ENCODE data around the gene SPTB. TPM values are rescaled to one million over a fixed set of nuclear protein-coding genes. Genes with fewer than 3 reads are reported as not detected.

SPTB gene
- total and polyA plus RNA-seq, 7 experiments from 2014 or later: 0.05 to 0.12 (median 0.05) TPM; not detected in 4

DNA sequence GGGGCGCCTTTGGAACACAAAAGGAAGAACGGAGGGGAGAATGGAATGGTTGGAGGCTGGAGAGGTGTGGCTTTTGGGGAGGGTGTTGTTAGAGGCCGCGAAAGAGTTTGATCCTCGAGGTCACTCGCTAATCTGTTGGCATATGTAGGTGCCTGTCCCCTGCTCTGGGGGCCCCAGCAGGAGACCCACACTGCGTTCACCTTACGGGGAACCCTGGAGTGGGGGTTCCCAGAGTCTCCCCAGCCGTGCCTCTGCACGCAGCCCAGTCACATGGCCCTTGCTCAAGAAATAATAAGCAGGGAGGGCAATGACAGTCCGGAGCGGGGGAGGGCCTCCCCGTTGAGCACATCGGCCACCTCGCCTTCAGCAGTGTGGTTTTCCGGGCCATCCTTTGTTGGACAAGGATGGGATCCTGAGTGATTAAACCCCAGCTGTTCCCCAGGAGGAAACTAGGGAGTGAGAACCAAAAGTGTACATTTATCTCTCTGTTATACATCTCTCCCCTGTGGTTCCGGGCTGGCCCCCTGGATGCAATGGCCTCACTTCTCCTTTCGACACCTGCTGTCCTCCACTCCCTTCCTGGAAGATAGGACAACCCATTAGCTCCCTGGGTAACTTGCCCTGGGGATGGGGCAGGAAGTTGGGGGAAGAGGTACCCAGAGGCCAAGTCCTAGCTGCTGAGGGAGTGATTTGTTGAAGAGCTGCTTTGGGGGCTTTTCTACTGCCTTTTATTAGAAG, 174.2 kb downstream of the SPTB start:
- H3K4me3 ChIP-seq (ENCODE audit: low read length): peak overlapping the region; percentile 47
- H3K9me3 Mint-ChIP-seq: no peaks in the 10 kb centered on the region
- ChIA-PET POLR2A (no interaction called here), CTCF (no interaction called here)
- peaks cover 3 to 14% of the 10 kb centered on the region in 2 donors for H3K27me3 ChIP-seq (ENCODE audit: control insufficient read depth in 2 of 2, insufficient read depth in 2 of 2, low read length in 2 of 2)
- H3K9me3 ChIP-seq (ENCODE audit: control insufficient read depth in 2 of 3, low read length in 3 of 3): no peaks in the 10 kb centered on the region
- intact Hi-C loops (cut with micrococcal nuclease): loop anchor here in 1 of 2 donors (2.0 to 5.0 kb wide), 2 partner anchors 17 to 57 kb away; no protein-coding TSS in a partner anchor
- H3K36me3 Mint-ChIP-seq: peaks cover 0 to 23% (median 0%) of the 10 kb centered on the region in 5 donors
- H3K27ac ChIP-seq (ENCODE audit: low read depth, low read length): no peak overlapping the region
- DNase-seq: no peak
- peaks cover 28 to 53% of the 10 kb centered on the region in 2 donors for H3K4me1 ChIP-seq (ENCODE audit: control insufficient read depth in 2 of 2, insufficient read depth in 2 of 2, low read length in 2 of 2)
- peaks cover 39 to 75% (median 50%) of the 10 kb centered on the region in 7 donors for H3K4me1 Mint-ChIP-seq
- H3K27ac Mint-ChIP-seq: peak overlapping the region in 4 of 9 donors; percentile 20 to 74 (median 24)
- peak overlapping the region; percentile 32 to 86 (median 70) for H3K4me3 Mint-ChIP-seq
- no peaks in the 10 kb centered on the region for H3K36me3 ChIP-seq (ENCODE audit: control insufficient read depth in 2 of 3, insufficient read depth in 3 of 3, low read length in 3 of 3)
- ATAC-seq: peak; percentile 44
- peaks cover 33 to 62% (median 56%) of the 10 kb centered on the region in 5 donors for H3K27me3 Mint-ChIP-seq

DNA sequence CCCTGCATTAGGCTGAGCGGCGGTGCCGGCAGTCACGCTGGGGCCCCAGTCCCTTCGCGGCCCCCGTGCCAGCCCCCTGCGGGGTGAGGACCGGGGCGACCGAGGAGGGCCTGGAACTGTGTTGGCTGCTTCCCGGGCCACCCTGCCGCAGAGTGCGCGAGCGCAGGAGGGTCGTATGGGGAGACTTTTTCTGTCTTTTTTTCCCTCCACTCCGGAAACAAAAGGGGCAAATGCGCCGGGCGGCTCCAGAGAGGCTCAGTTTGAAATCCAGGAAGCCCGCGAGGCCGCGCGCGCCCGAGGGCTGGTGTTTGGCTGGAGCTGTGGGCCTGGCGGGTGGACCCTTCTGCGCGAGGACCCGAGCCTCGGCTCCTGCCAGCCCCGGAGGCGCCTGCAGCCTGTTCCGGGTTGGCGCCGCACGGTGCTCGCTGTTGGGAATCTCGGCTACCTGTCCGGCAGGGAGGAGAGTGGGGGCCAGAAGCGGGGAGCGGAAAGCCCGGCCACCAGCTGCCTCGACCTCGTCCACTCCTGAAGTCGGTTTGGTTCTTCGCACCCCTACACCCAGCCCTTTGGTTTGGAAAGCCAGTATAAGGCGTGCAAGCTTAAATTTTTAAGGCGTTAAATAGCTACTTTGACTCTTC, 174.8 kb downstream of the SPTB start:
- no peaks in the 10 kb centered on the region for H3K9me3 ChIP-seq (ENCODE audit: control insufficient read depth in 2 of 3, low read length in 3 of 3)
- peaks cover 0 to 2% (median 0%) of the 10 kb centered on the region in 11 donors for H3K9me3 Mint-ChIP-seq
- peak in 2 of 9 donors; percentile 5 to 42 for DNase-seq
- peak; percentile 8 for ATAC-seq
- intact Hi-C loops (cut with micrococcal nuclease): loop anchor here in 1 of 2 donors (2.0 to 5.0 kb wide), 2 partner anchors 18 to 57 kb away; no protein-coding TSS in a partner anchor
- H3K27me3 ChIP-seq (ENCODE audit: control insufficient read depth in 2 of 2, insufficient read depth in 2 of 2, low read length in 2 of 2): peaks cover 3 to 14% of the 10 kb centered on the region in 2 donors
- H3K27ac Mint-ChIP-seq: peak overlapping the region in 2 of 9 donors; percentile 20 to 74
- H3K4me3 Mint-ChIP-seq: peak overlapping the region; percentile 32 to 86 (median 70)
- H3K27ac ChIP-seq (ENCODE audit: low read depth, low read length): no peak overlapping the region
- peaks cover 33 to 68% (median 61%) of the 10 kb centered on the region in 5 donors for H3K27me3 Mint-ChIP-seq
- H3K36me3 Mint-ChIP-seq: peaks cover 0 to 22% (median 0%) of the 10 kb centered on the region in 5 donors
- H3K4me1 ChIP-seq (ENCODE audit: control insufficient read depth in 2 of 2, insufficient read depth in 2 of 2, low read length in 2 of 2): peaks cover 28 to 49% of the 10 kb centered on the region in 2 donors
- ChIA-PET CTCF (no interaction called here), POLR2A (no interaction called here)
- H3K4me1 Mint-ChIP-seq: peaks cover 39 to 75% (median 50%) of the 10 kb centered on the region in 7 donors
- peak overlapping the region; percentile 47 for H3K4me3 ChIP-seq (ENCODE audit: low read length)
- no peaks in the 10 kb centered on the region for H3K36me3 ChIP-seq (ENCODE audit: control insufficient read depth in 2 of 3, insufficient read depth in 3 of 3, low read length in 3 of 3)

DNA sequence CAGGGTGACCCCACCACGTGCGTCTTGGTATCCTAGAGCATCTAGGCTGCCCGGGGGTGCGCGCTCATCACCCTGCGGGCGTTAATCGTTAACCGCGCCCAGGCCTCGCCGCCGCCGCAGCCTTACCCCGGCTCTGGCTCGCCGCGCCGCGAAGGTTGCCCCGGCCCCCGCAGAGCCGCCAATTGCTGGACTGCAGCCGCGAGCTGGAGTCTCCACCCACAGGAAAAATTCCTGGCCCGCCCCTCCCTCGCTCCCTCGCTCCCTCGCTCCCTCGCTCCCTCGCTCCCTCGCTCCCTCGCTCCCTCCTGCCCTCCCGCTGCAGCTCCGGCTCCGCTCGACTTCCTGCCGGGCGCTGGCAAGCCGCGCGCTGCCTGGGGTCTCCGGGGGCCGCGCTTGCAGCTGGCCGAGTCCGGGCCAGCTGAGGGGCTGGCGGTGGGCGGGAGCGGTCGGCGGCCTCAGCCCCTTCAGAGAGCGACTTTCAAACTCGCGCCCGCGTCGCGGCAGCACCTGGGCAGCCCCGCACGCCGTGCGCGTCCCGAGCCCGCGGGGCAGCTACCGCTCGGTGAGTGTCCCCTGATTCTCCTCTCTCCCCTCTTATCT, 175.5 kb downstream of the SPTB start, which contains the start of gene PLEKHG3:
Gene PLEKHG3 (plus strand): TSS at position 282 of the 600 bp plus-strand sequence. CDS start 23,208 bp downstream, outside the sequence.
- POLR2A ChIA-PET: no interaction called here
- CTCF ChIA-PET: no interaction called here
- peak within 1 kb of the TSS; percentile 72 to 86 (median 80) for H3K4me3 Mint-ChIP-seq
- peaks cover 3 to 14% of the 10 kb centered on the region in 2 donors for H3K27me3 ChIP-seq (ENCODE audit: control insufficient read depth in 2 of 2, insufficient read depth in 2 of 2, low read length in 2 of 2)
- H3K4me3 ChIP-seq (ENCODE audit: low read length): peak within 1 kb of the TSS; percentile 64
- H3K36me3 ChIP-seq (ENCODE audit: control insufficient read depth in 2 of 3, insufficient read depth in 3 of 3, low read length in 3 of 3): no peaks in the 10 kb centered on the region
- intact Hi-C loops (cut with micrococcal nuclease): loop anchor here in 1 of 2 donors (2.0 kb wide), 1 partner anchor 19 kb away; no protein-coding TSS in a partner anchor
- H3K4me1 Mint-ChIP-seq: peaks cover 37 to 71% (median 46%) of the 10 kb centered on the region in 7 donors
- H3K27ac Mint-ChIP-seq: peak within 1 kb of the TSS in 3 of 9 donors; percentile 20 to 74 (median 22)
- H3K9me3 ChIP-seq (ENCODE audit: control insufficient read depth in 2 of 3, low read length in 3 of 3): no peaks in the 10 kb centered on the region
- ATAC-seq (peak; percentile 39), DNase-seq (peak in 1 of 9 donors; percentile 45)
- peaks cover 33 to 68% (median 59%) of the 10 kb centered on the region in 5 donors for H3K27me3 Mint-ChIP-seq
- H3K9me3 Mint-ChIP-seq: peaks cover 0 to 2% (median 0%) of the 10 kb centered on the region in 11 donors
- peaks cover 27 to 44% of the 10 kb centered on the region in 2 donors for H3K4me1 ChIP-seq (ENCODE audit: control insufficient read depth in 2 of 2, insufficient read depth in 2 of 2, low read length in 2 of 2)
- peaks cover 0 to 16% (median 0%) of the 10 kb centered on the region in 5 donors for H3K36me3 Mint-ChIP-seq
- no peak within 1 kb of the TSS for H3K27ac ChIP-seq (ENCODE audit: low read depth, low read length)

DNA sequence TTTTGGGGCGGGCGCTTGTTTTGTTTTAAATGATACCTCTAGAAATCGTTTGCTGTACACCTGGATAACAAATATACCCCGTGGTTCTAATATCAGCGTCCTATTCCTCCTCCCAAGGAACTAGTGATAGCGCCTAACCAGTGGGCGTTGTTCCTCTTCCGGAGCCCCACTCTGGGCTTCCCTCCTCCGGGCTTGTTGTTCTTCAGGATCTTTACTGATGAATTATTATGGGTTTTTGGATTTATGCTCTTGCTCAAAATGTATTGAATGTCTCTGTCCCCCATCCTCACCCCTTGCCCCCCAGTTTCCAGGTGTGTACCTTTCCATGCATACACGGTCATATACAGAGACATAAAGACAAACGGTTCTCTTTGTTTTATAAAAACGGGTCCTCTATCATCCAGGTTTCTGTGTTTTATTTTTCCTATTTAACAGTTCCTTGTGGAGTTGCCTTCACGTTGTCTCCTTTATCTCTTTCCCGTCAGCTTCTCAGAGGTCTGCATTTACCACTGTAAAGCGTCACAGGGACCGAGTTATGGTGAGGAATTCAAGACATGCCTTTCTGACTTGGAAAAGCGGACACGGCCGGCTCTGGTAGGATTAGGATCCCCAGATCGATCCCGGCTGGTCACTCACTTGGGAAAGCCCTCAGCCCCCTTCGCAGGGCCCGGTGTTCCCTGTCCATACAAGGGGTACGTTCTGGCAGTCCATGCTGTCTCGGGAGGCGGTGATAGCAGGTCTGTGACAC, 176.1 kb downstream of the SPTB start:
- ChIA-PET CTCF (no interaction called here), POLR2A (no interaction called here)
- Histone ChIP-seq H3K9me3 (ENCODE audit: control insufficient read depth in 2 of 3, low read length in 3 of 3) (no peaks in the 10 kb centered on the region), H3K4me1 (ENCODE audit: control insufficient read depth in 2 of 2, insufficient read depth in 2 of 2, low read length in 2 of 2) (peaks cover 21 to 45% of the 10 kb centered on the region in 2 donors), H3K36me3 (ENCODE audit: control insufficient read depth in 2 of 3, insufficient read depth in 3 of 3, low read length in 3 of 3) (no peaks in the 10 kb centered on the region), H3K27ac (ENCODE audit: low read depth, low read length) (no peak overlapping the region), H3K4me3 (ENCODE audit: low read length) (peak overlapping the region; percentile 64), H3K27me3 (ENCODE audit: control insufficient read depth in 2 of 2, insufficient read depth in 2 of 2, low read length in 2 of 2) (peaks cover 3 to 14% of the 10 kb centered on the region in 2 donors)
- H3K4me1 Mint-ChIP-seq: peaks cover 30 to 71% (median 42%) of the 10 kb centered on the region in 7 donors
- ATAC-seq: no peak
- H3K27me3 Mint-ChIP-seq: peaks cover 38 to 70% (median 55%) of the 10 kb centered on the region in 5 donors
- H3K36me3 Mint-ChIP-seq: peaks cover 0 to 11% (median 0%) of the 10 kb centered on the region in 5 donors
- intact Hi-C loops (cut with micrococcal nuclease): loop anchor here in 1 of 2 donors (2.0 kb wide), 1 partner anchor 19 kb away; no protein-coding TSS in a partner anchor
- no peak for DNase-seq
- H3K27ac Mint-ChIP-seq: no peak overlapping the region
- peaks cover 0 to 2% (median 0%) of the 10 kb centered on the region in 11 donors for H3K9me3 Mint-ChIP-seq
- peak overlapping the region; percentile 72 to 86 (median 80) for H3K4me3 Mint-ChIP-seq

DNA sequence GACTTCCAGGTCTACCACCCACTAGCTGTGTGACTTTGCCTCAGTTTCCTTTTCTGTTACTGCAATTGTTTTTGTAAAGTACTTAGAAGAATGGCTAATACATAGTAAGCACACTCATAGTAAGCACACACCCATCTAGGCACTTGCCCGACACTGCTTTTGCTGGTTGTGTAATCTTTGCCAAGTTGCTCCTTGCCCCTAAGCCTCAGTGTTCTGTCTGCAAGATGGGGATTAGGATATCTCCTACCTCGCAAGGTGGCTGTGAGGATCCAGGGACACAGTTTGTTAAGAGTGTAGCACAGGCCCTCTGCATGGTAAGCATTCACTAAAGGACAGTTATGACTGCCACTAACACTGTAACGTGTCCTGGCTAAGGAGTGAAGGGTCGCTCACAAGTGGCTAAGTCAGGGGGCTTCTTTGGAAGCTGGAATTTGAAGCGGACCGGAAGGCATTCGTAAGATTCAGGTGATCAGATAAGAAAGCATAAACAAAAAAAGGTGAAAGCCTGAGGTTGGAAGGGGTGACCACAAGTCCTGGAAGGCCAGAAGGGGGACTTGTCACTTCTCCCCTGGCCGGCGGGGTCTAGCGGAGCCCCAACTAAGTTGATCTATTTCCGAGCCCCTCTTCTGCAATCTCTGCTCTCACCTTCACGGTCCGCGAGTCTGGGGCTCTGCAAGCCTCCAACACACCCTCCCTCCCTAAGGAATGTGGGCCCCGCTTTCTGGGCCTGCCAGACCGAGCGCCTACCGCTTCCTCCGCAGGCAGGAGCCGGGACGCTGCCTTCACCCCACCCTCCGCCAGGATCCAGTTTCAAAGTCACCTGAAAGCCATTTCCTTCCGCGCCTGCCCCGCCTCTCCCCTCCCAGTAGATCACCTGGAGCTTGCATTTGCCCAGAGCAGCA, 177.0 kb downstream of the SPTB start:
- peak in 5 of 9 donors; percentile 15 to 39 (median 23) for DNase-seq
- intact Hi-C loops (cut with micrococcal nuclease): no loop called here
- ChIA-PET POLR2A (no interaction called here), CTCF (no interaction called here)
- Mint-ChIP-seq H3K9me3 (peaks cover 0 to 2% (median 0%) of the 10 kb centered on the region in 11 donors), H3K36me3 (peaks cover 0 to 11% (median 0%) of the 10 kb centered on the region in 5 donors), H3K27me3 (peaks cover 38 to 76% (median 60%) of the 10 kb centered on the region in 5 donors), H3K27ac (peak overlapping the region in 2 of 9 donors; percentile 20), H3K4me3 (peak overlapping the region; percentile 72 to 86 (median 80)), H3K4me1 (peaks cover 24 to 67% (median 34%) of the 10 kb centered on the region in 7 donors)
- no peak overlapping the region for H3K27ac ChIP-seq (ENCODE audit: low read depth, low read length)
- peak overlapping the region; percentile 64 for H3K4me3 ChIP-seq (ENCODE audit: low read length)
- no peaks in the 10 kb centered on the region for H3K9me3 ChIP-seq (ENCODE audit: control insufficient read depth in 2 of 3, low read length in 3 of 3)
- ATAC-seq: no peak
- no peaks in the 10 kb centered on the region for H3K36me3 ChIP-seq (ENCODE audit: control insufficient read depth in 2 of 3, insufficient read depth in 3 of 3, low read length in 3 of 3)
- H3K4me1 ChIP-seq (ENCODE audit: control insufficient read depth in 2 of 2, insufficient read depth in 2 of 2, low read length in 2 of 2): peaks cover 15 to 45% of the 10 kb centered on the region in 2 donors
- H3K27me3 ChIP-seq (ENCODE audit: control insufficient read depth in 2 of 2, insufficient read depth in 2 of 2, low read length in 2 of 2): peaks cover 3 to 14% of the 10 kb centered on the region in 2 donors
